HG02981 (cell line): ENCODE measurements around the gene MGP.

Experiments used
- ATAC-seq: cut with Tn5 transposase; IDR thresholded peaks from one replicate; pipeline ENCODE4 v1.9.1; 2021; ENCODE audit warnings: mild to moderate bottlenecking, moderate library complexity; ENCODE audit not compliant: unreplicated experiment

Gene MGP

GRCh38 chr12:14833336-14833735 lies 52.3 kb downstream of the MGP start:
- no peak for ATAC-seq
